AG09319 (cell line): ENCODE data around the gene KCNIP4.

Source experiments
- DNase-seq: peaks from one replicate; pipeline ENCODE4 v3.0.0-alpha.2; 2010; ENCODE audit warnings: low read depth; ENCODE audit errors: extremely low read depth
- TF ChIP-seq, protein P1 (sequence below): IDR thresholded peaks from 2 replicates; pipeline ENCODE4 v1.5.1; 2011; ENCODE audit warnings: low read depth, mild to moderate bottlenecking, inconsistent platforms, low read length, moderate library complexity

KCNIP4 gene

DNA sequence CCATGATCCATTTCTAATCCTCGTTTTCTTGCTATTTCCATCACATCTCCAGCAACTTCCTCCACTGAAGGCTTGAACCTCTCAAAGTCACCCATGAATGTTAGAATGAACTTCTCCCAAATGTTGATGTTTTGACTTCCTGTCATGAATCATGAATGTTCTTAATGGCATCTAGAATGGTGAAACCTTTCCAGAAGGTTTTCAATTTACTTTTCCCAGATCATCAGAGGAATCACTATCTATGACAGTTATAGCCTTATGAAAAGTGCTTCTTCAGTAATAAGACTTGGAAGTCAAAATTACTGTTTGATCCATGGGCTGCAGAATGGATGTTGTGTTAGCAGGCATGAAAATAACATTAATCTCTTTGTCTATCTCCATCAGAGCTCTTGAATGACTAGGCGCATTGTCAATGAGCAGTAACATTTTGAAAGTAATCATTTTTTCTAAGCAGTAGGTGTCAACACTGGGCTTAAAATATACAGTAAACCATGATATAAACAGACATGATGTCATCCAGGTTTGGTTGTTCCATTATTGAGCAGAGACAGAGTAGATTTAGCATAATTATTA is 268.2 kb downstream of the KCNIP4 start:
- no peak for DNase-seq
- TF ChIP-seq, protein P1, sequence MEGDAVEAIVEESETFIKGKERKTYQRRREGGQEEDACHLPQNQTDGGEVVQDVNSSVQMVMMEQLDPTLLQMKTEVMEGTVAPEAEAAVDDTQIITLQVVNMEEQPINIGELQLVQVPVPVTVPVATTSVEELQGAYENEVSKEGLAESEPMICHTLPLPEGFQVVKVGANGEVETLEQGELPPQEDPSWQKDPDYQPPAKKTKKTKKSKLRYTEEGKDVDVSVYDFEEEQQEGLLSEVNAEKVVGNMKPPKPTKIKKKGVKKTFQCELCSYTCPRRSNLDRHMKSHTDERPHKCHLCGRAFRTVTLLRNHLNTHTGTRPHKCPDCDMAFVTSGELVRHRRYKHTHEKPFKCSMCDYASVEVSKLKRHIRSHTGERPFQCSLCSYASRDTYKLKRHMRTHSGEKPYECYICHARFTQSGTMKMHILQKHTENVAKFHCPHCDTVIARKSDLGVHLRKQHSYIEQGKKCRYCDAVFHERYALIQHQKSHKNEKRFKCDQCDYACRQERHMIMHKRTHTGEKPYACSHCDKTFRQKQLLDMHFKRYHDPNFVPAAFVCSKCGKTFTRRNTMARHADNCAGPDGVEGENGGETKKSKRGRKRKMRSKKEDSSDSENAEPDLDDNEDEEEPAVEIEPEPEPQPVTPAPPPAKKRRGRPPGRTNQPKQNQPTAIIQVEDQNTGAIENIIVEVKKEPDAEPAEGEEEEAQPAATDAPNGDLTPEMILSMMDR: no peak

DNA sequence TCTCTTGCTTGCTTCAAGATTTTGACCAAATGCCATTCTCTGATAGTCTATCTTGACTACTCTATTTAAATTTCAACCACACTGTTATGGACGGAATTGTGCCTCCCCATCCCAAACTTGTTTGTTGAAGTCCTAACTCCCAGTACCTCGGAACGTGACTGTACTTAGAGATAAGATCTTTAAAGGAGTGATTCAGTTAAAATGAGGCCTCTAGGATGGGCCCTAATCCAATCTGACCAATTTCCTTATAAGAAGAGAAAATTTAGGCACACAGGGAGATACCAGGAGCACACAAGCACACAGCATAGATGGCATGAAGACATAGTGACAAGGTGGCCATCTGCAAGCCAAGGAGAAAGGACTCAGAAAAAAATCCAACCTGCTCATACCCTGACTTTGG is 269.9 kb downstream of the KCNIP4 start:
- TF ChIP-seq, protein P1: no peak
- DNase-seq: no peak

GRCh38 chr4:21677173-21677572 is 271.4 kb downstream of the KCNIP4 start:
- TF ChIP-seq, protein P1: no peak
- no peak for DNase-seq

DNA sequence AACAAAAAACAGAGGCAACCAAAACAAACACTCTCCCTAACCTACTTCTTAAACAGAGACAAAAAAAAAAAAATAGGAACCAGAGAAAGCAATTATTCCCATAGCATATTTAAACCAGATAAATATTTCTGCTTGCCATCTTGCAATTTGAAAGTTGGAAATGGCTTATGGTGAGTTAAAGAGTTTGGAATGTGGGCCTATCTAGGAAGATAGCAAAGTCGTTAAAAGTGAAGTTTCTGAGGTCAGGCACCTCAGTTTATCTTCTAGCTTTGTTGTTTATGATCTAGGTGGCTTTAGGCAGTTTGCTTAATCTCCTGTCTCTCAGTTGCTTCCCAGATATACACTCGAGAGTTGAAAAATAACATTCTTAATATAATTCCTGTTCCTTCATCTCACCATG is 284.2 kb downstream of the KCNIP4 start:
- no peak for DNase-seq
- TF ChIP-seq, protein P1: no peak

- DNase-seq: no peak
- TF ChIP-seq, protein P1: no peak
Measured at GRCh38 chr4:21656832-21657231, 291.7 kb downstream of the KCNIP4 start.

GRCh38 chr4:21655031-21655430 is 293.5 kb downstream of the KCNIP4 start:
- no peak for DNase-seq
- TF ChIP-seq, protein P1: no peak

DNA sequence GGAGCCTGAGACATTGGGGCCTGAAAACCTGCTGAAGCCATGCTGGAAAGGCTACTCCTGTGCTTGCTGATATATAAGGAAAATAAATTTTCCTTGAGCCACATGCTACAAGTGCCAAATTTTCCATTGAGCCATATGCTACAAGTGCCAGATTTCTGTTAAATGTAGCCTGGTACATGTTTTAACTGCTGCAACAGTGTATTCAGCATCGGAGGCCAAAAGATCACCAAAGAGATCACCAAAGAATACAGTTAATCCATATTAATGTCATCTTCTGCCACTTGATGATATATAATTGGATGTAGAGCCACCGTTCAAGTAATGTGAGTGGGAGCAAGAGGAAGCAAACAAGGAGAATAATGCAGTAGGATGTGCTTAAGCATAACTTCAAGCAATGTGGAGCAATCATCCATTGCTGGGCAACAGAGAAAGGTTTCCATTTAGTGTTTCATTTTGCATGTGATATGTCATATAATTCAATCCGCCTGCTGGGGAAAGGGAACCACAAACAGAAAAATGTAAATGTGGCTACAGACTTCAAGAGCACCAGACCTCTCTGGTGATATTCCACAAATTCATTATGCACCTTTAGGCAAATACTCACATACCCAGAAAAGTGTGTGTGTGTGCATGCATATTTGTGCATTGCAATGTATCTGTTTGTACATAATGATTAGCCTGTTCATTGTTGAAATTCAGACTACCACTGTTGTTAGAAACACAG is 295.9 kb downstream of the KCNIP4 start:
- DNase-seq: no peak
- TF ChIP-seq, protein P1: no peak
